HG03039 (cell line): ENCODE data around the gene PTPRD.

Source experiments
- ATAC-seq: cut with Tn5 transposase; IDR thresholded peaks from one replicate; pipeline ENCODE4 v1.9.1; 2021; ENCODE audit warnings: mild to moderate bottlenecking, moderate library complexity; ENCODE audit not compliant: unreplicated experiment

The PTPRD gene

DNA sequence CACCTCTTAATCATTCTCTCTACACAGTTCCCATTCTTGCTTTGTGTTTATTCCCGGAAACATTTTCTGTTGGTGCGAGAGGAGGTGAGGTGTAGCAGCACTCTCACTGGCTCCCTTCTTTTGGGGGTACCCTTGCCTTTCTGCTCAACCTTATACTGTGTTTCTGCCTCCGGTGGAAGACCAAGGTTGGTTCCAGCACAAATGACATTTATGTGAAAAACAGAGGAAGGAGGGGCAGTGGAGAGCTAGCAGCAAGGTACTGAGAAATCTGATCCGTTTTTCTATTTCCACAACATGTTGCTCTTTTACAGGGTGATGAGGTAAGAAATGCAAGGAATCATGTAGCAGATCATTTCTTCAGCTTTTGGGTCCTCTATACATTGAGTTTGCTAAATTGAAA, 2165.2 kb downstream of the PTPRD start:
- ATAC-seq, result no peak

DNA sequence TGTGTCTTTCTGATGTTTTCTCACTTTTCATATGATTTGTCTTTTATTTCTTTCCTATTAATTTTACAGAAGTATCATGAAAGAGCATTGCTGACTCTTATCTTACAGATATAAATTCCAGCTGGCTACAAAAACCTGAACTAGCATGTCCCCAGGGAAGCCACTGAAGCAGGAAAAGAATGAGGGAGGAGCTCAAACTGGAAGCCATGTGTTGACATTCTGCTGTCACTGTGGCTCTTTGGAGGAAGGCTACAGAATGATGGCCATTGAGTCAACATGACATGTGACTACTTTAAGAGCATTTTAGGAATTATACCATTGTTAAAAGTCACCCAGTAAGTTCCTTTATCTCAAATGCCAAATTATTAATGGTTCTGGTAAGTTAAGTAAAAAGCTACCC, 2174.9 kb downstream of the PTPRD start:
- no peak for ATAC-seq

- no peak for ATAC-seq
These were observed 2175.5 kb downstream of the PTPRD start for GRCh38 chr9:8437259-8437658.

GRCh38 chr9:8436786-8437185, 2176.0 kb downstream of the PTPRD start:
- ATAC-seq, result no peak

DNA sequence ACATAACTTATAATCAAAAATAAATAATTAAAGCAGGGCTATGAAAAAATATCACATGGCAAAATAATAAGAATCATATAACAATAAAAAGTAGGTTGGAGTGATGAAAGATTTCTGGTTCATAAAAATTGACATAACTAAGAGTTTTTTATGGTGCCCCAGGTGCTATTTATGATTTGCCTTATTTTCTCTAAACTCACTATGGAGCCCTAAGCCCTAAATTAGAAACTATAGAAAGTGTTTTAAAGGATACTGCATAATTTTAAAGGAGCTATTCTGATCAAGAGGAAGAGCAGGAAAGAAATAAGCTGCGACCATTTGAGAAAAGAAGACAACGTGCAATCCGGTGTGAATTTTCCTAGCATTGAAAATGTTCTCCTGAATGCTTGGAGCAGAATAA, 2178.2 kb downstream of the PTPRD start:
- no peak for ATAC-seq

DNA sequence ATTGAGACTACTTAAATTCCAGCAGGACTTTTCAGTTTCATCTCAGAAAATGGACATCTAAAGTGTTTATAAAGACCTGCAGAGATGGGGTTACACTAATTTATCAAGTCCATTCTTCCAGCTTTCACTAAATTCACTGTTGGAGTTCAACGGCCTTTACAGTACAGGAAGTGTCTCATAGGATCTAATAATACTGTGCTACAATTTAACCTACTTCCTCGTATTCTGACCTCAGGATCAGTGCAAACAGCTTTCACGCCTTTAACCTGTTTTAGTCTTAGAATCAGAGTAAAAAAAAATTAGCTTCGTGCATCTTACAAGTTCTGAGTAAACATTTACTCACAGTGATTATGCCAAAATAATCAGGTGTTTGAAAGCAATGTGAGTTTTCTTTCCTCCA, 2180.6 kb downstream of the PTPRD start:
- ATAC-seq, result no peak

GRCh38 chr9:8431505-8431904, 2181.3 kb downstream of the PTPRD start:
- no peak for ATAC-seq

- ATAC-seq, result no peak
These were observed 2181.9 kb downstream of the PTPRD start for GRCh38 chr9:8430945-8431344.

DNA sequence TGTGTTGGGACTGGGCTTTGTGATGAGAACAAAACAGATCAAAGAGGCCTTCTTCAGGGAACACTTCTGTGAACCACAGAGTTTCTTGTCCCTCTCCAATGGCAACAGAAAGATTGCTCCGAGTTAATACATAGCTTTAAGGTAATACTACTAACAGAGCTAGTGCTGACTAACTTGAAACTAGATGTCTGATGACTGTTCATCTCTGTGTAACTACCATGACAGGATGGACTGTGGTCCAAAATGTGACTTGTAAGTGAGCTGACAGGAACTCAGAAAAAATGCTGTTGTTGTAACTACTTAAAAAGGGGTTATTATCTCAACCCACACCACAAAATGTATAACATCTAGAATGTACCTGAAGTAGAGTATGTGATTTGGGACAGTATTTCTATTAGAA, 2183.0 kb downstream of the PTPRD start:
- no peak for ATAC-seq

GRCh38 chr9:8429157-8429556, 2183.6 kb downstream of the PTPRD start:
- no peak for ATAC-seq

DNA sequence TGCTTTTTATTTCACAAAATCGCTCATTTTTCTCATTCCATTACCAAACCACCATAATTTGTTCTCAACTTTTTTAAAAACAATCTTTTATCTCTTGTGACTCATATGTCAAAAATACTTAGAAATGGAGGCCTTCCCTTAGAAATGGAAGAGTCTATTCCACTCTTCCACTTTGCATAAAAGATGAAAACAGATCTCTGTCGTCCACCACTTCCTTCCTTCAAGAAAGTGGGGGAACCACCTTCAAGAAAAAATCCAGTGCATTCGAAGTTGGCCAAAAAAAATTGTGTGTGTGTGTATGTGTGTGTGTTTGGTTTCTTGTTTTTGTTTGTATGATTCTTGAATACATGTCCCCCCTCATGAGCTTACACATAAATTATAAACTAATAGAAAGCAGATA, 2184.4 kb downstream of the PTPRD start:
- no peak for ATAC-seq

GRCh38 chr9:8424786-8425410, 2187.9 kb downstream of the PTPRD start:
- no peak for ATAC-seq

GRCh38 chr9:8420416-8420815, 2192.4 kb downstream of the PTPRD start:
- ATAC-seq, result no peak

- no peak for ATAC-seq
These were observed 2193.1 kb downstream of the PTPRD start for GRCh38 chr9:8419596-8420275.

DNA sequence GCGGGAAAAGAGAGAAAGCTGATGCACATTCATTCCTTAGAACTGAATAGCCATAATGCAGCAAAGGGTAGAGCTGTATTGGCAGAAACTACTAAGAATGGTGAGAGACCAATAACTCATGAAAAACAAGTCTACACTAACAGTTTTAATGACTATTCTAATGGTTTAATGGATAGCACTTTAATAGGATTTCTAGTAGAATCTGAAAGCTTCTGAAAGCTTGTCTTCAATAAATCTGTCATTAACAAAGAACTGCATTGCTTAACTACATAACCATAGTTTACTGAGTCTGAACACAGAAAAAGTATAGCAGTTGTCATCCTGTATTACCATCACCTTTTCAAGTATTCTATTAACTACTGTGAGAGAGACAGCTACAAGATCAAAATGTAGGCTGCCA, 2195.5 kb downstream of the PTPRD start:
- no peak for ATAC-seq

GRCh38 chr9:8412327-8412726, 2200.5 kb downstream of the PTPRD start:
- ATAC-seq, result no peak

- ATAC-seq, result no peak
These were observed 2204.1 kb downstream of the PTPRD start for GRCh38 chr9:8408575-8409190.

- ATAC-seq, result no peak
These were observed 2210.7 kb downstream of the PTPRD start for GRCh38 chr9:8401961-8402705.

- no peak for ATAC-seq
These were observed 2212.4 kb downstream of the PTPRD start for GRCh38 chr9:8400378-8400777.

DNA sequence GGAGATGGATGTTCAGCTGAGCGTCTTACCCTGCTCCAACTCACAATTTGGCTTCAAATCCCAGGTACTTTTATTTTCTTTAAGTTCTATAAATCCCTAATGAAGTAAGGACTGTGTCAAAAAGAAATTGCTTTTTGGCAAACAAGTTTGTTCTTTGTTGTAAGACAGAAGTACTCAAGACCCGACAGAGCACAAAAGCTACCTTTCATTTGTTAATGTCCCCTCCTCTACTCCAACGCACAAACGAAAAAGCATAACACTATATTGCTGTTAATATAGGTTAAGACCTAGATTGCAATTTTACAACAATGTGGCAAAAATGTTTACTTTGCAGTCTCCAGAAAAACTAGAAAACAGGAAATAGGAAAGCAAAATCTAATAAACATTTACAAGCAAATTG, 2217.8 kb downstream of the PTPRD start:
- ATAC-seq, result no peak

DNA sequence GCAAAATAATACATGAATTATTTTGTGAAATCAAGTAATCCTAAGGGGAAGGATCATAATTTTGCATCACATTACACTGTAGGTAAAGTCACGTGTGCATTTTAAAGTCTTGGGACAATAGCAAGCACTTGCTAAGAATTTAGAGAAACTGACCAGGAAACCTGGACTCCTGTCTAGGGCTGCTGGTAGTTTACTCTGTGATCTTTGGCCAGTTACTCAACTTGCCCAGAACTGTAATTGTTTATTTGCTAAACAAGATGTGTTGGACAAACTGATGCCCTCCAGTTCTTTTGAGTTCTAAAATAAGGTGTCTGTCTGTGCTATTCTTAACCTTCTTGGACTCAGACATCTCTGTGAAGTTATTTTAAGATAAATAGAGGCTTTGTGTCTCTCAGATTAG, 2218.5 kb downstream of the PTPRD start:
- ATAC-seq, result no peak

GRCh38 chr9:8392866-8393265, 2219.9 kb downstream of the PTPRD start:
- no peak for ATAC-seq
